GM10266 (cell line): Measurements from ENCODE around the gene NFASC.

Source experiments
- DNase-seq: peaks from one replicate; pipeline ENCODE4 v3.0.0; 2012; ENCODE audit errors: extremely low spot score
- CTCF ChIP-seq: IDR thresholded peaks from 2 replicates; pipeline ENCODE4 v1.5.1; 2012; ENCODE audit warnings: mild to moderate bottlenecking, low read depth; ENCODE audit not compliant: control insufficient read depth, insufficient read depth; ENCODE audit errors: missing control alignments

NFASC gene

DNA sequence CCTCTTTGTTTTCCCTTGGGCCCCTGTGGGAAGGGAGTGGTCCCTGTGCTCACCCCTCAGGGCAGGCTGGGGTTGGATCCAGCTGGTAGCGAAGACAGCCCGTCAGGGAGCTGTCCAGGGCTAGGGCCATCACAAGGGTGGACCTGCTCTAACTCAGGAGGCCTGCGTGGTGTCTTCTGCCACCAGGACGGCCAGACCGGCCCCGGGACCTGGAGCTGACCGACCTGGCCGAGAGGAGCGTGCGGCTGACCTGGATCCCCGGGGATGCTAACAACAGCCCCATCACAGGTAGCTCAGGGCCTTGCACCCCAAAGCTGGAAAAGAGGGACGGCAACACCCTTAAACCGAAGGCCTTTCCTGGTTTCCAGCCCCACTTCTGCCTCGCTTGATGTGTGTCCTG lies 108.1 kb downstream of the NFASC start:
- no peak for DNase-seq
- no peak for TF ChIP-seq CTCF

DNA sequence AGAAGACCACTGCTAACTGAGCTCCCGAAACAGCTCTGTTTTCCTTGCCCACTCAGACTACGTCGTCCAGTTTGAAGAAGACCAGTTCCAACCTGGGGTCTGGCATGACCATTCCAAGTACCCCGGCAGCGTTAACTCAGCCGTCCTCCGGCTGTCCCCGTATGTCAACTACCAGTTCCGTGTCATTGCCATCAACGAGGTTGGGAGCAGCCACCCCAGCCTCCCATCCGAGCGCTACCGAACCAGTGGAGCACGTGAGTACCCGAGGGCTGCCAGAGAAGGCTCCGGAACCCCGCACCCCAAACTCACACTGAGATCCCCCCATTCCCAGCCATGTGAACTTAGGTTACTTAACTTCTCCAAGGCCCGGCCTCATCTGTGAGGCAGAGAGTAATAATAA lies 108.6 kb downstream of the NFASC start:
- DNase-seq = no peak
- no peak for TF ChIP-seq CTCF

DNA sequence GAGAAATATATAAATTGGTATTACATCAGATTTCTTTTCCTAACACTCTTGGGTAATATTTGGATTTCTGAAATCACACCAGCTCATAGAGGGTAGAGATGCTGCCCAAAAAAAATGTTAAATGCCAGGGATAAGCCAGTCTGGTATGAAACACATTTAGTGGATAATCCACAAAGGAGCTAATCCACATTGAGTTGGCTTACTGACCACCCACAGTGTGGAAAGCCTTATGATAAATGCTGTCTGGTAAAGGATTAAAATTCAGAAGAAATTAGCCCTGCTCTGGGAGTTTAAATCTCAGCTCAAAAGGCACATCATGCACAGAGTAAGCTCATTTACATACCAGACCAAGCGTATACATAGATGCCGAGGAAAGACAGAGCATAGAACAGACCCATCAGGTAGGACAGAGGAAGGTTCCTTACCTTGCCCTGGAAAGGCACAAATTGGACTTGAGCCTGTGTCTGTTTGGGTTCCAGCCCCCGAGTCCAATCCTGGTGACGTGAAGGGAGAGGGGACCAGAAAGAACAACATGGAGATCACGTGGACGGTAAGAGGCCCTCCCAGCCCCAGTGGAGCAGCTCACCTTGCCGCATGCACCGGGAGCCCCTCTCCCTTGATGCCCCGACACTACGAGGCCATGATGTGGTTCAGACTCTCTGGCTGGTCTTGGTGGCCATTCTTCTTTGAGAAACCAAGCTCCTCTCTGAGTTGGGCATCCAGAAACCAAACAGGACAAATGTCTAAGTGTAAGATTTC lies 109.4 kb downstream of the NFASC start:
- no peak for TF ChIP-seq CTCF
- no peak for DNase-seq

GRCh38 chr1:204980840-204981405 lies 110.3 kb downstream of the NFASC start:
- no peak for TF ChIP-seq CTCF
- DNase-seq = no peak

DNA sequence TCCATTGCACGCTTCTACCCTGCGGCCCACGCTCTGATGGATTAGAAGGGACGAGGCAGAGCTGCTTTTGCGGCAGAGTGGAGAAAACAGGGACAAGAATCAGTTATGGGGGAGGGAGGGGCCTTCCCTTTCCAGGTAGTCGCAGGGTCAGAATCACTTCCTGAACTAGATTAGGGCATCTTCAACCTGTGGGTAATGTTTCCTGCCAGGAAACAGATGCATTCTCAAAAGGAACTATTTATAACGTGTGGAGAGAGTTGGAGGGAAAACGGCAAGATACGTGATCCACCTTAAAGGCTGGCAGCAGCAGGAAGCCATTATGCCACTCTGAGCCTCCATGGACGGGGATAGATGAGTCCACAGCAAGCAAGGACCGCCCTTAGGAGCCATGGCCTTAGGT lies 112.5 kb downstream of the NFASC start:
- TF ChIP-seq CTCF = no peak
- DNase-seq = no peak

GRCh38 chr1:204983881-204984280 lies 113.2 kb downstream of the NFASC start:
- TF ChIP-seq CTCF = no peak
- no peak for DNase-seq

DNA sequence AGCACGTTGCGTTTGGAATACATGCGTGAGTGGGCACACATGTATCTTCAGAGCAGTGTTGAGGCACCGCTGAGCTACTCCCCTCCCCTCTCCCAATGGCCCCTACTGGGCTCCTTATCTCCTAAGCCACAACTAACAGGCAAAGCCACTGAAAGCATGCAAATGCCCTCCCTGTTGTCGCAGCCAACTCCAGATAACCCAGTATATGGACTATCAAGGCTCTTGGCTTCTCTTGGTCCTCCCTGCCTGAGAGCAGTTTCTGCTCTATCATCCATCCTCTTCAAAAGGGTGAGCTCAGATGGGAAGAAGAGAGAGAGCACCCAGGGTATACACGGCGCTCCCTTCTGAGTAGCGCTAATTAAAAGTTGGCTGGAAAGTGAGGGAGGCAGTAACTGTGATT lies 113.8 kb downstream of the NFASC start:
- DNase-seq = no peak
- TF ChIP-seq CTCF = no peak
